HCT116 (cell line): Measurements from ENCODE around the gene GATB. TPM values are rescaled to one million over a fixed set of nuclear protein-coding genes. Genes with fewer than 3 reads are reported as not detected.

ENCODE experiments used
- ATAC-seq: fragments of 200-7000 bp; cut with Tn5 transposase; 2 replicates; pipeline ENCODE4 v1.9.1; 2020; ENCODE audit warnings: mild to moderate bottlenecking, moderate library complexity
- BruUV-seq: library from RNA; stranded (reverse); fragments of 400-500 nt; replicated peaks from 2 replicates; lab custom pipeline; 2021; lab: Mats Ljungman, UMichigan
- CTCF ChIA-PET: fragments of 300-600 bp; sonication (Branson Sonifier 250); formaldehyde crosslinking; loops from one replicate; lab custom pipeline; 2021; ENCODE audit warnings: antibody characterized with exemption; lab: Charles Lee
- POLR2A ChIA-PET: fragments of 300-600, 350-600 bp; sonication (Branson Sonifier 250); formaldehyde crosslinking; loops from one replicate; lab custom pipeline; 2021; ENCODE audit warnings: antibody characterized with exemption; lab: Charles Lee
- RAD21 ChIA-PET, 2 experiments: fragments of 300-600 bp; sonication (Branson Sonifier 250); formaldehyde crosslinking; loops; one replicate each; lab custom pipeline; 2023; ENCODE audit warnings: low total read pairs in 2 of 2; ENCODE audit not compliant: uncharacterized antibody in 2 of 2, unreplicated experiment in 2 of 2, low non-redundant PET in 1 of 2; lab: Charles Lee
- DNase-seq: peaks from one replicate; pipeline ENCODE4 v3.0.0-alpha.2; 2010; ENCODE audit warnings: low read depth, low spot score
- H2AFZ ChIP-seq: fragments of 200-600 bp; shearing (Covaris generic), sonication (generic); 2 replicates; pipeline ENCODE4 v1.6.1; 2017; ENCODE audit warnings: low read depth, mixed run types, mixed read lengths, antibody characterized with exemption, low read length; ENCODE audit not compliant: poor library complexity, severe bottlenecking
- H3K27ac ChIP-seq: 2 replicates; pipeline ENCODE4 v1.5.1; 2012; ENCODE audit warnings: low read depth, low read length
- H3K27me3 ChIP-seq: fragments of 200-600 bp; sonication (generic); 2 replicates; pipeline ENCODE4 v1.6.1; 2016; ENCODE audit warnings: mixed run types, low read length, mixed read lengths; ENCODE audit not compliant: insufficient read depth
- H3K36me3 ChIP-seq, 2 experiments: fragments of 200-500 bp in 1 of 2; fragments of 200-600 bp in 1 of 2; sonication (Bioruptor generic) in 1 of 2; sonication (generic) in 1 of 2; 2 replicates each; pipeline versions ENCODE4 v1.5.1 to v1.6.1; 2014 to 2016; ENCODE audit warnings: low read length in 2 of 2, inconsistent platforms in 1 of 2, mixed read lengths in 1 of 2, mixed run types in 1 of 2; ENCODE audit not compliant: insufficient read depth in 2 of 2, control insufficient read depth in 1 of 2
- H3K4me1 ChIP-seq, 2 experiments: fragments of 200-600 bp in 1 of 2; sonication (generic) in 1 of 2; 2 replicates each; pipeline versions ENCODE4 v1.5.1 to v1.6.1; 2012 to 2017; ENCODE audit warnings: low read length in 2 of 2, inconsistent platforms in 1 of 2, mild to moderate bottlenecking in 1 of 2, mixed read lengths in 1 of 2, mixed run types in 1 of 2, moderate library complexity in 1 of 2; ENCODE audit not compliant: insufficient read depth in 2 of 2, control insufficient read depth in 1 of 2
- H3K4me2 ChIP-seq: fragments of 200-600 bp; sonication (generic); 2 replicates; pipeline ENCODE4 v1.6.1; 2017; ENCODE audit warnings: mixed run types, low read length, mixed read lengths
- H3K4me3 ChIP-seq, 2 experiments: fragments of 200-600 bp in 1 of 2; sonication (generic) in 1 of 2; replicated peaks in 1 of 2; 2 replicates each; pipeline ENCODE4 v1.5.1; 2011 to 2016; ENCODE audit warnings: low read length in 2 of 2, control low read depth in 1 of 2, low read depth in 1 of 2, mild to moderate bottlenecking in 1 of 2, mixed read lengths in 1 of 2, mixed run types in 1 of 2
- H3K79me2 ChIP-seq: fragments of 200-600 bp; sonication (generic); 2 replicates; pipeline ENCODE4 v1.6.1; 2017; ENCODE audit warnings: mild to moderate bottlenecking, mixed run types, low read length, moderate library complexity, mixed read lengths; ENCODE audit not compliant: insufficient read depth
- H3K9ac ChIP-seq: fragments of 200-600 bp; sonication (generic); 2 replicates; pipeline ENCODE4 v1.6.1; 2016; ENCODE audit warnings: low read length, mixed read lengths
- H3K9me2 ChIP-seq: fragments of 200-600 bp; sonication (generic), shearing (Covaris generic); 2 replicates; pipeline ENCODE4 v1.6.1; 2017; ENCODE audit warnings: mixed run types, mild to moderate bottlenecking, moderate library complexity; ENCODE audit not compliant: insufficient read depth
- H3K9me3 ChIP-seq, 2 experiments: fragments of 200-500 bp in 1 of 2; fragments of 200-600 bp in 1 of 2; sonication (Bioruptor generic) in 1 of 2; sonication (generic) in 1 of 2; 2 replicates each; pipeline ENCODE4 v1.6.1; 2014 to 2017; ENCODE audit warnings: low read length in 2 of 2, mixed read lengths in 2 of 2, inconsistent platforms in 1 of 2, low read depth in 1 of 2, mild to moderate bottlenecking in 1 of 2, mixed run types in 1 of 2, moderate library complexity in 1 of 2; ENCODE audit not compliant: control insufficient read depth in 1 of 2, insufficient read depth in 1 of 2
- H4K20me1 ChIP-seq: fragments of 200-600 bp; sonication (generic), shearing (Covaris generic); 2 replicates; pipeline ENCODE4 v1.6.1; 2017; ENCODE audit warnings: mixed run types, mild to moderate bottlenecking, moderate library complexity; ENCODE audit not compliant: insufficient read depth
- CBX3 ChIP-seq: IDR thresholded peaks from 2 replicates; pipeline ENCODE4 v1.6.1; 2012; ENCODE audit warnings: low read depth
- CEBPB ChIP-seq: IDR thresholded peaks from 2 replicates; pipeline ENCODE4 v1.6.1; 2012; ENCODE audit warnings: low read depth
- CTCF ChIP-seq, 3 experiments: fragments of 200-600 bp in 1 of 3; sonication (generic) in 1 of 3; IDR thresholded peaks in 2 of 3; conservative IDR thresholded peaks in 1 of 3; 2 replicates each; pipeline ENCODE4 v1.5.1; 2012 to 2017; ENCODE audit warnings: low read depth in 2 of 3, low read length in 2 of 3, antibody characterized with exemption in 1 of 3, borderline replicate concordance in 1 of 3, control low read depth in 1 of 3, mild to moderate bottlenecking in 1 of 3, mixed read lengths in 1 of 3, mixed run types in 1 of 3, moderate library complexity in 1 of 3; ENCODE audit not compliant: insufficient read depth in 1 of 3
- EGR1 ChIP-seq: IDR thresholded peaks from 2 replicates; pipeline ENCODE4 v1.6.1; 2012; ENCODE audit warnings: low read depth
- EZH2 ChIP-seq: fragments of 200-600 bp; sonication (generic); IDR thresholded peaks from 2 replicates; pipeline ENCODE4 v1.6.1; 2017; ENCODE audit warnings: antibody characterized with exemption, mixed run types
- EZH2phosphoT487 ChIP-seq: fragments of 200-600 bp; IDR thresholded peaks from 2 replicates; pipeline ENCODE4 v1.6.1; 2018; ENCODE audit warnings: antibody characterized with exemption, borderline replicate concordance
- FOSL1 ChIP-seq: IDR thresholded peaks from 2 replicates; pipeline ENCODE4 v1.6.1; 2012; ENCODE audit warnings: low read depth
- JUND ChIP-seq: IDR thresholded peaks from 2 replicates; pipeline ENCODE4 v1.6.1; 2012
- MAX ChIP-seq: IDR thresholded peaks from 2 replicates; pipeline ENCODE4 v1.6.1; 2012
- POLR2AphosphoS5 ChIP-seq: IDR thresholded peaks from 2 replicates; pipeline ENCODE4 v1.6.1; 2011; ENCODE audit warnings: mild to moderate bottlenecking, low read depth, low read length, moderate library complexity
- RAD21 ChIP-seq: IDR thresholded peaks from 2 replicates; pipeline ENCODE4 v1.6.1; 2012; ENCODE audit warnings: low read depth, mild to moderate bottlenecking
- REST ChIP-seq: IDR thresholded peaks from 2 replicates; pipeline ENCODE4 v1.6.1; 2012; ENCODE audit warnings: low read depth
- SIN3A ChIP-seq: IDR thresholded peaks from 2 replicates; pipeline ENCODE4 v1.6.1; 2012; ENCODE audit warnings: low read depth
- SP1 ChIP-seq: IDR thresholded peaks from 2 replicates; pipeline ENCODE4 v1.6.1; 2012; ENCODE audit warnings: low read depth
- SRF ChIP-seq: IDR thresholded peaks from 2 replicates; pipeline ENCODE4 v1.6.1; 2012; ENCODE audit warnings: low read depth
- TCF7L2 ChIP-seq: IDR thresholded peaks from 2 replicates; pipeline ENCODE4 v1.7.0; 2011; ENCODE audit warnings: borderline replicate concordance, inconsistent platforms; ENCODE audit not compliant: insufficient read depth, insufficient read length; ENCODE audit errors: extremely low read depth
- ZBTB33 ChIP-seq: IDR thresholded peaks from 2 replicates; pipeline ENCODE4 v1.6.1; 2011; ENCODE audit warnings: mild to moderate bottlenecking, low read length, moderate library complexity; ENCODE audit not compliant: insufficient replicate concordance; ENCODE audit errors: extremely low read depth
- ZFX ChIP-seq: fragments of 450-650 bp; IDR thresholded peaks from 2 replicates; pipeline ENCODE4 v1.6.1; 2017
- ZNF274 ChIP-seq: fragments of 200-500 bp; sonication (Bioruptor generic); IDR thresholded peaks from 2 replicates; pipeline ENCODE4 v1.6.1; 2014; ENCODE audit warnings: mild to moderate bottlenecking, low read depth, low read length, inconsistent platforms
- intact Hi-C: fragments of 100-400 bp; cut with micrococcal nuclease; formaldehyde crosslinking; loops from 2 replicates; pipeline ENCODE4 v1.10.0; 2022
- total RNA-seq: library from RNA; stranded (reverse); gene quantifications from one replicate; pipeline ENCODE4 v1.2.1, GENCODE V29; 2021; ENCODE audit not compliant: unreplicated experiment

Gene GATB
- total RNA-seq, 1 experiment from 2014 or later: 29.3 TPM

- H3K9me3 ChIP-seq: no peaks in the 10 kb centered on the region
- ChIA-PET RAD21 (no interaction called here), POLR2A (no interaction called here), CTCF (no interaction called here)
- TF ChIP-seq CEBPB (no peak), REST (no peak), ZBTB33 (no peak), CBX3 (no peak), MAX (no peak), ZNF274 (no peak), EGR1 (no peak), JUND (no peak), POLR2AphosphoS5 (no peak), SIN3A (no peak), ZFX (no peak), CTCF (IDR thresholded peaks at IDR 0.05 in 2 of 3, conservative IDR thresholded peaks at IDR 0.05 in 1 of 3; ENCODE audit: borderline replicate concordance in 1 of 3, insufficient read depth in 1 of 3, low read depth in 2 of 3, low read length in 2 of 3) (no peak), EZH2phosphoT487 (no peak), SP1 (no peak), EZH2 (no peak), TCF7L2 (no peak), FOSL1 (no peak), SRF (no peak), RAD21 (no peak)
- no peak for DNase-seq
- no peaks in the 10 kb centered on the region for H3K9me2 ChIP-seq
- no peak overlapping the region for H3K4me2 ChIP-seq
- H3K27ac ChIP-seq: no peak overlapping the region
- H3K36me3 ChIP-seq: no peaks in the 10 kb centered on the region
- H3K27me3 ChIP-seq: no peaks in the 10 kb centered on the region
- H3K79me2 ChIP-seq: no peaks in the 10 kb centered on the region
- no peak overlapping the region for H2AFZ ChIP-seq
- no peak for ATAC-seq
- intact Hi-C loops: no loop called here
- no TSS peak for BruUV-seq
- no peaks in the 10 kb centered on the region for H4K20me1 ChIP-seq
- no peak overlapping the region for H3K4me3 ChIP-seq
- H3K4me1 ChIP-seq: no peaks in the 10 kb centered on the region
- no peak overlapping the region for H3K9ac ChIP-seq
These were observed 97.7 kb downstream of the GATB start for GRCh38 chr4:151663109-151663508.
